SIG-M5 treated with dmso at 0.1 percent for 504 hours (cell line): ENCODE results near the gene SREBF1.

Source experiments
- DNase-seq: peaks from one replicate; lab custom pipeline; 2025; ENCODE audit not compliant: unreplicated experiment; lab: John Stamatoyannopoulos, UW

The SREBF1 gene

DNA sequence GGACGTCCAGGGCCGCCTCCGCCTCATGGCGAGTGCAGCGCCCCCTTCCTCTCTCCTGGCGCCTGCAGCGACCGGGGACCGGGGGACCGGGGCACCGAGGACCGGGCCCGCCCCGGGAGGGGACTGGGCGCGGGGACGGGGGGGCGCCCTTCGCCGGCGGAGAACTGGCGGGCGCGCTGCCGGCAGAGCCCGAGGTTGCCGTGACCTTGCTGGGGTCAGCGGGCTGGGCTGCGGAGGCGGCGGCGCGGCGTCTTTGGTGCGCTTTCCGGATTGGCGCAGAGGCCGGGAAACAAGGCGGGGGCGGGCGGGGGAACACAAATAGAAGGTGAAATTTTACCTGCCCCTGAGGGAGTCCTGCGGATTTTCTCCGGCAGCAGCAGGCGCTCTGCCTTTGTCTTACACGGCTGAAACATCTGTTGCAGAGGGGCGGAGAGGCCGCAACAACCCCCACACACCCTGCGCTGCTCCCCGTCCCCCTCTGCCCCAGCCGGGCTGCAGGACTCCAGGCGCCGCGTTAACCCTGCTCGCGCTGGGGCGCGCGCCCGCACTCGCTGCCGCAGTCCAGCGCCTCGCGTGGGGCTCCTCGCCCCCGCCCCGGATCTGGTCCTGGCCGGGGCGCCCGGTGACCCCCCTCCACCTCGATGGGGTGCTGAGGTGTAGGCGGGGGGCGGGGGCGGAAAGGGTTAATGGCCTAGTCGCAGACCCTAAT is 53.5 kb downstream of the SREBF1 start:
- DNase-seq, result no peak

DNA sequence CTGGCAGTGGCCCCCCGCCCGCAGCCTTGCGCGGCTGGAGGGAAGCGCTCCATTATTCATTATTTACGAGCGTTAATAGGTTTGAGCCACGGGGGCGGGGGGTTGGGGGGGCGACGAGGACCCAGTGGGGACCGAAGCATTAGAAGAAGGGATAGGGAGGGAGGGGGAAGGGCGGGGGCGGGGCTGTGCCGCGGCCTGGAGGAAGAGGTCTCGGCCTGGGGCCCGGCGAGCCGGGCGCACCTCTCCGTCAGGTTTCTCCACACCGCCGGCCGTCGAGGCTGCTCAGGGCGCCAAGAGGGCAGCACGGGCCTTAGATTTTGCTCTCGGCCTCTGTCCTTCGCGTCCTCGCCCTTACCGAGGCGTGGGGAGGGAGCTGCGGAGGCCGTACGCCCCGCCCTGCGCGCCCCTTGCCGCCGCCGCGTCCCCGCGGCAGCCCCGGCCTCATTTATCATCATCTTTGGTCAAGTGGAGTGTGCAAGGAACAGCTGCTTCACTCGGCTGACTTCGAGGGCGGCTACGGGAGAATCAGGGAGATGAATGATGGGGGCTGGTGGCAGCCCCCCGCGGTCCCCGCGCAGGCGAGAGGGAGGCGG is 54.2 kb downstream of the SREBF1 start:
- DNase-seq, result no peak

DNA sequence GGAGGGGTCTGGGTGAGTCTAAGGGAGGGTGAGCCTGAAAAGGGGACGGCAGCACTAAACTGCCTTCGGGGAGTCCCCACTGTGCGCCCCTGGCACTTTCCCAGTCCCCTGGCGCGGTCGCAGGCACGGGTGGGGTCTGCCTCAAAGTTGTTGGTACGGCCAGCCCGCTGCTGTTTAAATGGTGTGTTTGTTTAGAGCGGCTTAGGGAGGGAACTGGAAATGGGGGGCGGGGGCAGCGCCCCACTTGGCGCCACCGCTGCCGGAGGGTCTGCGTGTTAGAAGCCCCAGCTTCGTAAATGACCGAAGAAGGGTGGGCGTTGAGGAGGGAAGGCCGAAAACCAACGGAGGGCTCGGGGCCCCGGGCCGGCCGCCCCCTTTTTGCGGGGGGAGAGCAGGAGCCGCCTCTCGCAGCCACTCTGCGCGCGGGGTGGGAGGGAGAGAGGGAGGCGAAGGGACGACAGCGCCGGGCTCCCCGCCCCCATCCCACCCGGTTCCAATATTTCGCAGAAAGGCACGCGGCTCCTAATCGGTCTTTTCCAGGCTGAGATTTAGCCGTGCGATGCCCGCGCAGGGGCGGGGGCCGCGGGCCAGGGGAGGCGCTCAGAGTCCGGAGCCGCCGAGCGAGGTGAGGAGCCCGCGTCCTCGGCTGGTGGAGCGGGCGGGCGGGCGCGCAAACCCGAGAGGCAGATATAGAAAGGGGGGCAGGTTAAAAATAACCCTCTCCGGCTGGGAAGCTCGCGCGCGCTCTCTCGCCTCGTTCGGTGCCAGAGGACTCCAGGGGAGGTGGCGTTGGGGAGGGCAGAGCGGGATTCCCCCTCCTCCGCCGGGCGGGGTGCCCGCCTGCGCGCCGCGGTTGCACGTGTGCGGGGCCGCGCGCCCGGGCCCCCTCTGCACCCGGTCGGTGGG is 54.9 kb downstream of the SREBF1 start:
- no peak for DNase-seq

DNA sequence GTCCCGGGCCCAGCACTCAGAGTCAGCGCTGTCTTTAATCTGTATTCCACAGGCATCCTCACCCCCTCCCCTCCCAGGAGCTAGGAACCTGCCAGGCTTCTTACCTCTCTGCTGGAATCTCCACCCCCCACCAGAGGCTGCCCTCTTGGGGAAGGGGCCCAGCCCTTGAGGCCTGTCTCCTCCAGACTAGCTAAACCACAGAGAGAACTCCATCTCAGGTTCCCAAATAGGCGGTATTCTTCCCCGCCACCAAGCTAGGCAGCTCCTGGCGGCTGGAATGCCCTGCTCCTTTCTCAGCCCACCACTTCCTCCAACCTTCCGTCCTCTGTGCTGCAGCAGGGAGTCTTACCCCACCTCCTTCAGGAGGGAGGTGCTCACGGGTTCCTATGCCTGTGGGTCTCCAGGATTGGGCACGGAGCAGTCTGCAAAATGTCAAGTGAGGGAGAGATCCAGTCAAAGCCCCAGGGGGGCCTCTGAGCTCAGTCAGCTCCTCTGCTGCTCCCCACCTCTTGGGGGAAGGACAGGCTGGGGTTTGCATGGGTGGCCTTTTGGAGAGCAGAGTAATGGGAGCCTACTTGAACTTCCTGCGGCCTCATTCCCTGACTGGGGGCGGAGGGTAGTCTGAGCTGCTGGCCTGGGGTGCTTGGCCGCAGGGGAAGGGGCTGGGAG is 55.7 kb downstream of the SREBF1 start:
- no peak for DNase-seq

DNA sequence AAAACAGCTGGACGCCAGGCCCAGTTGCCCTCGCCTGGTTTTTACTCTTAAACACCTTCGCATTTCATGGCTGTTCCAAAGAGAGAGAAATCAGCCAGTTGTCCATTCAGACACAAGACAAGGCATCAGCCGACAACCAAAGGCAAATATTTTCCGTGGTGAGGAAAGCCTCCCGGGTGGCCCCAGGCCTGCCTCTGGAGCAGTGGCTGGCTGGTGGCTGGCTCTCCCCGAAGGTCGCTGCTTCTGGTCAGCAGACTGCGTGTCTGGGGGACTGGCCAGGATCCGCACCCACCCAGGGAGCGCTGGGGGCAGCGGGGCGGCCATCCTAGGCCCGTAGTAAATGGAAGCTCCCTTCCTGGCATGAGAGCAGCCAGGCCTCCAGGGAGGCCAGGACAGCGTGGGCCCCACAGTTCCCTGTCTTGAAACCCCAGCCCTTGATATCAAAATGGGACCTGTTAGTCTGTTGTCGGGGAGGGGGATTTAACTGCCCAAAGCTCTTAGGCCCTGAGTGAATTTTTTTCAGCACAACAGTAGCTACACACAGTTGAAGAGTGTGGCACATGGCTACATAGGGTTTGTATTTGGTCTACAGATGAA is 57.7 kb downstream of the SREBF1 start:
- DNase-seq, result no peak

DNA sequence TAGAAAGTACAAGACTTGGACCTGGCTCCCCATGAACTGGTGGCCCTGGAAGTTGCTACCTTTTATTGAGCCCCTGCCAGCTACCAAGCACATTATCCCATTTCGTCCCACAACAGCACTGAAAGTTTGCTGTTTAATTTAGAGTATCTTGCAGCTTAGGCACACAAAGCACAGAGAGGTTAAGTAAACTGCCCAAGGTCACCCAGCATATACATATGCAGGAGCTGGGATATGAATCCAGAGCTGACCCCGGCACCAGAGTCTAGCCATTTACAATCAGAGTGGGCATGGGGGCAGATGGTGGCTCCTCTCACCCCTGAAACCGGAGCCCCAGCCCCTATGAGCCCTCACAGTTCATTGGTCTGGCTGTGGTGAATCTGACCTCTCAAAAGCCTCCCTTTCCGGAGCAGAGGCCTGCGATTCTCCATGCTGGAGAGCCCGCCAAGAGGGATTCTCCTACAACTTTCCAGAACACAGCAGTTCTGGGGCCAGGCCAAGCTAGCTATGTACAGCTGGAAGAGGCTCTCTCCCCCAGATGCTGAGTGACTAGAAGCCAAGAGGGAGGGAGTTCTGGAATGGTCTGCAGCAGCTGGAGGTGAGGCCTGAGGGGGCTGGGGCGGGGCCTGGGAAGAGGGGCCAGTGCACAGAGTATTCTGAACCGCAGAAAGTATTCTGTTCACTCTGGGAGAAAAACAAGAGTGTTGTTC is 58.3 kb downstream of the SREBF1 start:
- DNase-seq, result no peak

DNA sequence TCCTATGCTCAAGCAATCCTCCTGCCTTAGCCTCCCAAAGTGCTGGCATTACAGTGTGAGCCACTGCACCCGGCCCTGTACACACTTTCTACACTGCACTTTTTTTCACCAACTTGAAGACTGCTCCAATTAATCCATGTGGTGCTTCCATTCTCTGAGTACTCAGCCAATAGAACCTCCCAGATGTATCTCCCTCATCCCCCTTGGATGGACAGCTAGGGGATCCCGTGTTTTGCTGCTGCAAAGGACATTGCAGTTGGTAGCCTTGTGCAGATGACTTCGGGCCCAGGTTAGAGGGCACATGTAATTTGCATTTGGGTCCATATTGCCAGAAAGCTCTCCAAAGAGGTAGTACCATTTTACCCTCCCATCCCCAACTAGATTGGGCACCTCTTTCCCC is 59.9 kb downstream of the SREBF1 start:
- no peak for DNase-seq

DNA sequence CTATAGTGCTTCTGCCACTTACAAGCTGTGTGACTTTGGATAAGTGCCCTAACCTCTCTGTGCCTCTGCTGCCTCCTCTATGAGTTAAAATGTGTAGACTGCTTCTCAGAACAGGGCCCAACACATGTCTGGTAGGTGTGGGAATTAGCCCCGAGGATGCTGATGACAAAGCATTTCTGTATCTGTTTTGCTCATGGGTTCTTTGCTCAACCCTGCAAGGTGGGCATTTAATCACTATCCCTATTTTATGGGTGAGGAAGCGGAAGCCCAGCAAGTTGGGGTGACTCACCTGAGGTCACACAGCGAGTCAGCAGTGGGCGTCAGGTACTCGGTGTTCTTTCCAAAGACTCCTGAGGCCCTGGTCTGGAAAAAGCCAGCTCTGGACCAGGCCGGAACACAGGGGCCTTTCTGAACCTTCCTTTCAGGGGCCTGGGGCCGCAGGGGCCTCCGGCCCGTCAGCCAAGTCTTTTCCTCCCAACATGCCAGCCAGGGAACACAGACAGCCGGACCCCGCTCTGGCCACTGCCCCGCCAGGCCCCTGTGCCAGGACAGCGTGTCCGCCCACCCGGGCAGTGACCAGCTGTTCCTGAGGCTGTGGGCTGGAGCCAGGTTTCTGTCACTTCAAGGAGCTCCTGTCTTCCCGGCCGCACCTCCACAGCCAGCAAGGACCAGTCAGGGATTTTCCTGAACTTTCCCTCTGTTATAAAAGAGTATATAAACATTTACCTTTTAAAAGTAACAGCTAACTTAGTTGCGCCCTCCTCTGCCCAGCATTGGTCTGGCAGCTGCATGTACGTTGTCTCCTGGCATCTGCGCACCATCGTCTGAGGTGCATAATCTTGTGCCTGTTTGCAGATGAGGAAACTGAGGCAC is 62.5 kb downstream of the SREBF1 start:
- DNase-seq, result no peak

DNA sequence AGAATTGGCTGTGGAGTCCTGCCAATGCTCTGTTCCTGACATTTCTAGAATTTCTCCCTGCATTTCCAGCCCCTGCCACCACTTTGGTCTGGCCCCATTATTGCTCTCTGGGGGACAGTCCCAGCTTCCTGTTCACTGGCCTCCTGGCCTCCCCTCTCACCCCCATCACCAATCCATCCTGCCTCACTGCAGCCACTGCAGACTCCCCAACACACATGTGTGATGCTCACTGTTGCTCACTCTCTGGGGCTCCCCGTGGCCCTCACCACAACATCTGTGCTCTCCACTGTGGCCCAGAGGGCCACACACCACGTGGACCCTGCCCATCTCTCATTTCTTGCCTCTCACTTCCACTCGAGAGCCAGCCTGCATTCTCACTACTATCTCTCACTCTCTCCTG is 64.6 kb downstream of the SREBF1 start:
- DNase-seq, result no peak

DNA sequence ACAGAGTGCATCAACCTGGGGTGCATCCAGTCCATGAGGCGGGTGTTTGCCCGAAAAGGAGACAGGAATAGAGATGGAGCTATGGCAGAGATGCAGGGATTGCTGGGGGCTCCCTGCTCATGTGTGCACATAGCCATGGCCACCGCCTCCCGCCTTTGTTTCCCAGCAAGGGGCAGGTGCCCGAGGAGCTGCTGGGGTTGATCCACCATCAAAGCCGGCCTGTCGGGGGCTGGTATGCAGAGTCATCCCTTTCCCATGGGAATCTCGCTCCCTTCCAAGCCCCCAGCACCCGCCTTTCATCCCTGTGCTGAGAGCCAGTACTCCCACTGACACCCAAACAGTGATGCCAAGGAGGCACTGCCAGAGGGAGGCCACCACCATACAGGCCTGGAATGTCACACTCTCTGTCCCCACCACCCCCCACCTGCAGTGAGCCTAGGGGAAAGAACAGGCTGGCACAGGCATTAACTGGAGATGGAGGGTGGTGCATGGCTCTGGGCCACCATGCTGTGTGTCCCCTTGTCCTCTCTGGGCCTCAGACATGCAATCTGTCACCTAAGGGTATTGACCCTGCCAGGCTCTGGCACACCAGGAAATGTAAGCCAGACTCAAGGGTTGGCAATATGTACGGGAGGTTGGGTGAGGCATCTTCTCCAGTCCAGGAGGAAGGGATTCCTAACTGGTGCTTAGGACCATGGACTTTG is 65.1 kb downstream of the SREBF1 start:
- DNase-seq, result no peak

DNA sequence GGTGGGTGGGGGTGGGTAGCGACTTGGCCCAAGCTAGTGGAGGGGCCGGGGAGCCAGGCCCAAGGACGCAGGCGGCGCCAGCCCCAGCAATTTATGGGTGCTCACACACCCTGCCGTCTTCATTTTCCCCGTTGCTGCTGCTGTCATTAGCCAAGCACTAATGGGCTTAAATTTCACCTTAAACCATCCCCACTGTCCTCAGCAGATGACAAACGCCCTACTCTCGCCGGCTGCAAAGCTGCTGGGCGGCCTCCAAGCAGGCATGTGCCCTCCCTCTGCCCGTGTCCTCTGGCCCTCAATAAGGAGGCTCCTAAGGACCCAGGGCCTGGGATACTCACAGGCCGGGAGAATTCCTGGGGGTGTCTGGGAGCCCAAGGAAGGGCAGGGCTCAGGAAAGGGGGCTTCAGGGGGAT is 66.1 kb downstream of the SREBF1 start:
- DNase-seq, result no peak

DNA sequence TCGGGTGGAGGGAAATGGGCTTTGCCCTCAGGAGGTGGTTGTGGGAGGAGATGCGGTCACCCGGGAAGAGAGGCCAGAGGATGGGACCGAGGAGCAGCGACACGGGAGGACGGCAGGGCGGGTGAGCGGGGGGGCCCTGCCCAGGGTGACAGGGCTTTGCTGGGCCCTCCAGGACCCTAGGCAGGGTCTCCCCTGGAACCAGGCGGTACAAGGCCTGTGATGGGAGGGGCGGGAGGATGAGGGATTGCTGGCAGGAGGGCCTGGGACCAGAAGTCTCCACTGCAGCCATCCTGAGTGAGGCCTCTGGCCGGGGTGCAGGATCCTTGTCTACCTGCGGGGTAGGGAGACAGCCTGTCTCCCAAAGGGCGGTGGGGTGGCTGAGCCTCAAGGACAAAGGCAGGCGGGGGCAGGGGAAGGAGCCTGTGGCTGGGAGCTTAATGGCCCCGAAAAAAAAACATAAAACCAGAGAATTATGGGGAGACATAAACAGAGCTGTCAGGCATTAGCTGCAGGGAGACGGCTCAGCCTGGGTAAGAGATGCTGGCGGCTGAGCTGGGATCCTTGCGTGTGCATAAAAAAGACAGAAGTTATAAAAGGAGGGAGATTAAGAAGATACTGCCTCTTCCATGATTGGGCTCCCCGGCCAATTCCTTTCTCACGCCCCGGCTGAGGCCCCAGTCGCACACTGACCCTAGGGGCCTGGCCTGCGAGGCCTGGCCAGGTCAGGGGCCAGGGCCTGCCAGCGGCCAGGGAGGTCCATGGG is 66.7 kb downstream of the SREBF1 start:
- no peak for DNase-seq

DNA sequence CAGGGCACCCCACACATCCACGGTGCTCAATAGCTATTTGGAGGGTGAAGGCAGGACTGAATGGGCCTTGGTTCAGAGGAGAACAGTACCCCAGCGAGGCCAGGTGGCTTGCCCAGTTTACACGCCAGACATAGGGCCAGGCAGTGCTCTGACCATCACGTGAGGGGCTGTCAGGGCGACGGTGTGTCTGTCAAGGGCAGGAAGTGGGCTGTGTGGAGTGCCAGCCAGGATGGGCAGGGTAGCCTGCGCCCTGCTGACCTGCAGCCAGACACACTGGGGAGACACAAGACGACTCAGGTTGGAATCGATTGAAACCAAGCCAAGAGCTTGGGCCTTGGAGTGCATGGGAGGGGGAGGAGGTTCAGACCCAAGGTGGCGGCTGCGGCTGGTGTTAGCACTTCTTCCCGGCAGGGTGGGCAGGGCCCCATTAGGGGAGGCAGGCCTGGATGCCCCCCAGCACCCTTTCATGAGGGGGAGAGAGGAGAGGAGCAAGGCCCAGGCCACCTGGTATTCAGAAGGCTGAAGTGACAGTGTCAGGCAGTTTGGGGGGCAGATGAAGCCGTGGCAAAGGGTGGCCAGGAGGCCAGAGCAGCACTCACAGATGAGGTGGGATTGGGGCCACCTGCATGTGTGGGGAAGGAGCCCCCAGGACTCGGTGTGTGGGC is 68.2 kb downstream of the SREBF1 start:
- DNase-seq, result no peak

DNA sequence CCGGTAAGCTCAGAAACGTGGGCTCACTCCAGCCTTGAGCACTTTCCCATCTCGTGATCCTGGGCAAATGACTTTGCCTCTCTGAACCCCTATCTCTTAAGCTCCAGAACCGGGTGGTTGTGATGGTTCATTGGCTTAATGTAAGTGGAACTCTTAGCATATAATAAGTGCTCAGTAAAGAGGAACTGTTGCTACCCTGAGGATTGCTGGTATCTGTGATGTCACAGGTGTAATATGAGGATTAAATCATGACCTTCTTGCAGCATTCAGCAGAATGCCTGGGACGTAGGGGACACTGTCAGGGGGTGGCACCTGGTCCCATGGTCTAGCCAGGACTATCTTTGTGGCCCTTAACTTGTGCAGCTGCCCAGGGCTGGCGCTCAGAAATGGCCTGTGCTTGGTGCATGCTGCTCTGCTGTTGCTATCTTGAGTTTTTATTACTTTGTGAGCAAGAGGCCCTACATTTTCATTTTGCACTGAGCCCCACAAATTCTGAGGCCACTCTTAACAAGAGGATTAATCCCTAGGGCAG is 68.8 kb downstream of the SREBF1 start:
- no peak for DNase-seq

DNA sequence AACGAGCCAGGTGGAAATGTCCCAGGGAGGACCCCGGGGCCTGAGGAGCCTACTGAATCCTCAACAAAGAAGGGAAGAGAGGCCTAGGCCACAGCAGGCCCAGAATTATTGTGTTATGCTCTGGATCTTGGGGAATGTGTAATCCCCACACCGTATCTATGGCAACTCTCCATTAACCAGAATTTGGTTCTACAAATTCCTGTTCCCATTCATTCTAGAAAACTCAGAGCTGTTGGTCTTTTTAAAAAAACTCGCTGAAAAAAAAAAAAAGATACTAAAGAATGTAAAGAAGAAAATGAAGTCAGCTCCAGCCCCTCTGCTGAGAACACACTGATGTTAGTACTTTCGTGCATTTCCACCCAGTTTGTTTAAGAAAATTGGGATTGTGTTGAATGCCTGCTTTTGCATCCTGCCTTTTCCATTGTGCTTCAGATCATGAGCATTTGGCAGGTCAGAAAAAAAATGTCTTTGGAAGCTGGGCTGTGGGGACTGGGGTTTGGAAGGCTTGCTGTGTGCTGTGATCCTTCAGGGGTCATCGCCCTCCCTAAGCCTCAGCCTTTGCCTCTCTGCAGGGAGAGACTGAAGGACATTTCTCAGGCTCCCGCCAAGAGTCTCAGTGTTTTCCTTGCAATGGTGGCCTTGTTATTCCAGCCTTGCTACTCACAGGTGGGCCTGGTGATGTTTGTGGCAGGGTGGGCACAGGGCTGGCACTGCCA is 69.5 kb downstream of the SREBF1 start:
- no peak for DNase-seq

DNA sequence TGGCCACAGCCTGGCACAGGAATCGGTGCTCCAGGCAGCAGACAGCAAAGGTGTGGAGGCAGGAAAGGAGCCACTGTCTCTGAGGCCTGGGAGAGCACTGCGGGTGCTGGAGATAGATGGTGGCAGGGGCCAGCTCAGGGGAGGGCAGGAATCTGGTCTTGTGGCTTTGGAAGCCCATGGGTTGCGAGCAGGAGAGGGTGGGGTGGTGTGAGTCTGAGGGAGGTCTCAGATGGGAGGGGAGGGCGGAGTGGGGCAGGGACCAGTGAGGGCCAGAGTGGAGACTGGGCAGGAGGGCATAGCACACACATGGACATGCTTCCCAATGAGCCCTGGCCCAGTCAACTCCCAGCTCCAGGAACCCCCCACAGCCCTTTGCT is 70.1 kb downstream of the SREBF1 start:
- DNase-seq, result no peak
